Coronary artery (tissue), 2 donors: ENCODE data around the gene P4HA2.
A peak's percentile ranks its signal among the peaks of the same experiment; 100 is the strongest.

Experiments
- DNase-seq: peaks from one replicate; pipeline ENCODE4 v3.0.0-alpha.2; 2017; ENCODE audit warnings: low spot score
- H3K27ac ChIP-seq, 2 donors: fragments of 200-600 bp; sonication (generic); one replicate each; pipeline ENCODE4 v1.5.1; 2016 to 2019
- H3K4me3 ChIP-seq: fragments of 200-600 bp; sonication (generic); 2 replicates; pipeline ENCODE4 v1.5.1; 2016; ENCODE audit warnings: mild to moderate bottlenecking, moderate library complexity
- TF ChIP-seq, protein P1 (sequence below): fragments of 200-600 bp; sonication (generic); IDR thresholded peaks from one replicate; pipeline ENCODE4 v1.5.1; 2019; ENCODE audit warnings: antibody characterized with exemption

The P4HA2 gene

DNA sequence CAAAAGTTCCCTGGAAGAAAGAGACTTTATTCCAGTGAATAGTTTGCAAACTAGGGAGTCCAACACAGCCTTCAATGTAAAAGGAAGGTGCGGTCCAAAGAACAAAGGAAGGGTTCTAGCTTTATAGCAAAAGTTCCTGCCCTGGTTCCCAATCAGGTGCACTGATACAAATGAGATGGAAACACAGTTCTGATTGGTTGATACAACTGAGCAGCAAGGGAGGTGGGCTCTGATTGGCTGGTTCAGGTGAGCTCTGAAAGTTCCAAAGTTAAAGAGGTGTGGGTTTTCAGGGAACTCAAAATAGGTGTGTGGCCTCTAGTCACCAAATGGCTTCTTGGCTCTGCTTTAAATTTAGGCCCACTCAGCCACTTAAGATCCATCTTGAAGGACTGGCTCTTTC, 43.1 kb downstream of the P4HA2 start:
- no peak overlapping the region for H3K27ac ChIP-seq
- no peak overlapping the region for H3K4me3 ChIP-seq
- TF ChIP-seq, protein P1, sequence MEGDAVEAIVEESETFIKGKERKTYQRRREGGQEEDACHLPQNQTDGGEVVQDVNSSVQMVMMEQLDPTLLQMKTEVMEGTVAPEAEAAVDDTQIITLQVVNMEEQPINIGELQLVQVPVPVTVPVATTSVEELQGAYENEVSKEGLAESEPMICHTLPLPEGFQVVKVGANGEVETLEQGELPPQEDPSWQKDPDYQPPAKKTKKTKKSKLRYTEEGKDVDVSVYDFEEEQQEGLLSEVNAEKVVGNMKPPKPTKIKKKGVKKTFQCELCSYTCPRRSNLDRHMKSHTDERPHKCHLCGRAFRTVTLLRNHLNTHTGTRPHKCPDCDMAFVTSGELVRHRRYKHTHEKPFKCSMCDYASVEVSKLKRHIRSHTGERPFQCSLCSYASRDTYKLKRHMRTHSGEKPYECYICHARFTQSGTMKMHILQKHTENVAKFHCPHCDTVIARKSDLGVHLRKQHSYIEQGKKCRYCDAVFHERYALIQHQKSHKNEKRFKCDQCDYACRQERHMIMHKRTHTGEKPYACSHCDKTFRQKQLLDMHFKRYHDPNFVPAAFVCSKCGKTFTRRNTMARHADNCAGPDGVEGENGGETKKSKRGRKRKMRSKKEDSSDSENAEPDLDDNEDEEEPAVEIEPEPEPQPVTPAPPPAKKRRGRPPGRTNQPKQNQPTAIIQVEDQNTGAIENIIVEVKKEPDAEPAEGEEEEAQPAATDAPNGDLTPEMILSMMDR = no peak
- no peak for DNase-seq

DNA sequence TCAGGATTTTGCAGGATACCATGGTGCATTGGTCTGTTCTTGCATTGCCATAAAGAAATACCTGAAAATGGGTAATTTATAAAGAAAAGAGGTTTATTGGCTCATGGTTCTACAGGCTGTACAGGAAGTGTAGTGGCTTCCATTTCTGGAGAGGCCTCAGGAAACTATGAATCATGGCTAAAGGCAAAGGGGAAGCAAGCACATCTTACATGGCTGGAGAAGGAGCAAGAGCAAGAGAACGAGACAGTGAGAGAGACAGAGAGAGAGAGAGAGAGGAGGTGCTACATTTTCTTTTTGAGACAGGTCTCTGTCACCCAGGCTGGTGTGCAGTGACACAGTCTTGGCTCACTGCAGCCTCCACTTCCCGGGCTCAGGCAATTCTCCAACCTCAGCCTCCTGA, 43.9 kb downstream of the P4HA2 start:
- DNase-seq = no peak
- TF ChIP-seq, protein P1 = no peak
- no peak overlapping the region for H3K4me3 ChIP-seq
- no peak overlapping the region for H3K27ac ChIP-seq

DNA sequence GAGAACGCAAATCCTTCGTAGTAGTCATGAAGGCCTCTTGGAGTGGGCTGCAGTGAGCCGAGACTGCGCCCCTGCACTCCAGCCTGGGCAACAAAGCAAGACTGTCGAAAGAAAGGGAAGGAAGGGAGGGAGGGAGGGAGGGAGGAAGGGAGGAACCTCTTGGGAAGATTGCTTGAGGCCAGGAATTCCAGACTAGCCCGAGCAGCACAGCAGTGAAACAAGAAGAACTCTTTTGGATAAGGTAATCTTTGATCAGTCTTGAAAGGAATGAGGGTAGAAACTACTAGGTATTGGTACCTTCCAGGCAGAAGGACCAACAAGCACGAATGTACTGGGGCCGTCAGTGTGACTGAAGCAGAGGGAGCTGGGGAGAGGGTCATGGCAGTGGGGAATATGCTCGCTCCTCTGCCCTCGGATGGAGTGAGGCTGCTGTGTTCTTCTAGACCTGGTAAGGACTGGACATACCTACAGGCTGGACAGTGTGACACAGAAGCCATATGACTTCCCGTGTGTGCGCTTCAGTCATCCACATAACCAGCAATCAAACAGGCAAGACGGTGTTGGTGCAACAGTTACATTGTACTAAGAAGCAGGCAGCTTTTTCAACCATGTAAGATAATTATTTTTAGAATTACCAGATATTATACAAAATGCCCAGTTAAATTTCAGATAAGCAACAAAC, 45.2 kb downstream of the P4HA2 start:
- TF ChIP-seq, protein P1 = no peak
- H3K27ac ChIP-seq = no peak overlapping the region
- no peak for DNase-seq
- no peak overlapping the region for H3K4me3 ChIP-seq

DNA sequence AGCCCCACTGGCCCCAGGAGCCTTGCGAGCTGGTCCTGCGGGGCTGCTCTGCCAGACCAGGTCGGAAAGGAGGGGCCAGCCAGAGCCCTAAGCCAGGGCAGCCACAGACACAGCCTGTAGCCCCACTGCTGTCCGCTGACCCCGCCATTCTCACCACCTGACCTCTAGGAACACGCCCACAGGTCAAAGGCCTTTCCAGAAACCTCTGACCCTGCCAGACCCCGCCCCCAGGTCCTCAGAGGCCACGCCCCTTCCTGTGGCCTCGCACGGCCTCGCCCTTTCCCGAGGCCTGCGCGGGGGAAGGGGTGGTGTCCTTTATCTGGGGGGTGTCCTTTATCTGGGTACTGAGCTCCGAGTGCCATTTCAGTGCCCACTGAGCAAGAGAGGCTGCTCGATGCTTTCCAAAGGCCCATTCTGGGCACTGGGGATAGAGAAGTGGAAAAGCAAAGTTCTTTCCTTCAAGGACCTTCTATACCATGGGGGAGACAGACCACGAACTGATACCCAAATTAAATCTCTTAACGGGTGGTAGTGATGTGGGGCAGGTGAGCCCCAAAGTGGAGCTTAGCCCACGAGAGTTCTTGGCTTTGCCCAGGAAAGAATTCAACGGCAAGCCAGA, 46.5 kb downstream of the P4HA2 start:
- Histone ChIP-seq H3K27ac (no peak overlapping the region), H3K4me3 (no peak overlapping the region)
- TF ChIP-seq, protein P1 = no peak
- DNase-seq = no peak

DNA sequence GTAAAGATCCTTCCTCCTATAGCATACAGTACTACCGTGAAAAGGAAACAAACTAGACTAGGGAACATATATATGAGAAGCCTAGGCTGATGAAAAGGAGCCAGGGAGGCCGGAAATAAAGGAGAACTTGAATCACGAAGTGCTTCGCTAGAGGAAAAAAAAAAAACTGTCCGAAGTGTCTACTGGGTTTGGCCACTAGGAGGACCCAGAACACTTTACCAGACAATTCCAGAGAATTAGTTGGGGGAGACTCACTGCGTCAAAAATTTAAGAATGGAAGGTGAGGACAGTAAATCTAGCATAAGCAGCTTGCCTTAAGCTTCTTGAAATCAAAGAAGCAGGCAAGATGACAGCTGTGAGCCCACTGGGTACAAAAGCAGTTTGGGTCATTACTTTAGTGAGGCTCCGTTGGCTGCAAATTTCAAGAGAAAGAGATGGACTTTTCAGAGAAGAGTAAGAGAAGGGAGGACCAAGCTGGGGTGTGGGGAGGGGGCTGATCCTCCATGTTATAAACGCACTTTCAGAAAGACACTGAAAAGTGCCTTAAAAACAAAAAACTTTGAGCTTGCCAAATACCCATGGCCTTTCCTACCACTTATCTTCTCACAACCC, 47.4 kb downstream of the P4HA2 start:
- no peak overlapping the region for H3K4me3 ChIP-seq
- TF ChIP-seq, protein P1 = peak; percentile 67
- DNase-seq = no peak
- no peak overlapping the region for H3K27ac ChIP-seq

DNA sequence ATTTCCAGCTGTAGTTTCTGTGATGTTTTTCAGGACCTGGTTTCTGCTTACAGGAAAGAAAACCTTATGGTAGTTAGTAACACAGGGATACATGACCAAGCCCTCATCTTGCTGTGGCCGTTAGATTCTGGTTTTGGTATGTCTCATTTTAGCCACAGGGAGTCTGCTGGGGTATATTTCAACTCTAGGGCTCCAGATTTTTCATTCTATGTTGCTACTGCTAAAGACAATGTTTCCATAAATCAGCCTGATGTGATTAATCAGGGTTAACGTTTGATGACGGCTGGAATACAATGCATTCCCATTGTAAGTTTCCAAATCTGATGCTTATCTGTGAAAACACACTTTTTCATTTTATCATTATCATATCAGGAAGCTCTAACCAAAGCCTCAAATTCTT, 48.2 kb downstream of the P4HA2 start:
- TF ChIP-seq, protein P1 = no peak
- Histone ChIP-seq H3K27ac (no peak overlapping the region), H3K4me3 (no peak overlapping the region)
- DNase-seq = no peak
